IMR-90 (cell line): ENCODE measurements around the gene RIF1. TPM values are rescaled to one million over a fixed set of nuclear protein-coding genes. Genes with fewer than 3 reads are reported as not detected.

Source experiments
- ATAC-seq: fragments of 200-7000 bp; cut with Tn5 transposase; 2 replicates; pipeline ENCODE4 v1.9.1; 2020; ENCODE audit warnings: low read depth, mild to moderate bottlenecking, moderate library complexity
- BruUV-seq: library from RNA; stranded (reverse); fragments of 400-500 nt; replicated peaks from 2 replicates; lab custom pipeline; 2021; lab: Mats Ljungman, UMichigan
- CTCF ChIA-PET: fragments of 300-600 bp; formaldehyde crosslinking; extraction: SDS; loops from one replicate; lab custom pipeline; 2021; ENCODE audit warnings: antibody characterized with exemption; lab: Yijun Ruan, JAX
- POLR2A ChIA-PET: fragments of 300-600 bp; sonication (Branson Sonifier 250); formaldehyde crosslinking; loops from one replicate; lab custom pipeline; 2022; ENCODE audit warnings: antibody characterized with exemption; ENCODE audit not compliant: unreplicated experiment; lab: Charles Lee
- DNase-seq: peaks from one replicate; pipeline ENCODE4 v3.0.0; 2013
- H2AFZ ChIP-seq: replicated peaks from 2 replicates; pipeline ENCODE3; 2013; ENCODE audit warnings: low read length, mild to moderate bottlenecking; ENCODE audit not compliant: poor library complexity
- H2AK5ac ChIP-seq: 2 replicates; pipeline ENCODE4 v1.6.1; 2013; ENCODE audit warnings: low read depth, low read length, inconsistent platforms
- H2AK9ac ChIP-seq: replicated peaks from 2 replicates; pipeline ENCODE3; 2013; ENCODE audit warnings: mild to moderate bottlenecking, low read depth, low read length, moderate library complexity; ENCODE audit not compliant: poor library complexity
- H2BK120ac ChIP-seq: 2 replicates; pipeline ENCODE4 v1.6.1; 2013; ENCODE audit warnings: low read depth, low read length, inconsistent platforms
- H2BK15ac ChIP-seq: 3 replicates; pipeline ENCODE4 v1.6.1; 2013; ENCODE audit warnings: low read depth, low read length, inconsistent platforms
- H2BK20ac ChIP-seq: 2 replicates; pipeline ENCODE4 v1.6.1; 2013; ENCODE audit warnings: low read depth, mild to moderate bottlenecking, inconsistent platforms, low read length, moderate library complexity
- H2BK5ac ChIP-seq: 2 replicates; pipeline ENCODE4 v1.6.1; 2013; ENCODE audit warnings: mild to moderate bottlenecking, low read depth, low read length, inconsistent platforms; ENCODE audit not compliant: poor library complexity, severe bottlenecking
- H3K14ac ChIP-seq: replicated peaks from 2 replicates; pipeline ENCODE4 v1.6.1; 2013; ENCODE audit warnings: low read depth, low read length, inconsistent platforms
- H3K18ac ChIP-seq: 2 replicates; pipeline ENCODE4 v1.6.1; 2013; ENCODE audit warnings: low read depth, low read length, control low read depth
- H3K23ac ChIP-seq: 2 replicates; pipeline ENCODE4 v1.6.1; 2013; ENCODE audit warnings: low read depth, low read length, inconsistent platforms
- H3K27ac ChIP-seq: 2 replicates; pipeline ENCODE4 v1.5.1; 2013; ENCODE audit warnings: mild to moderate bottlenecking, control low read depth, low read length; ENCODE audit not compliant: insufficient read depth
- H3K27me3 ChIP-seq: 2 replicates; pipeline ENCODE4 v1.6.1; 2013; ENCODE audit warnings: low read length; ENCODE audit not compliant: control insufficient read depth, insufficient read depth
- H3K36me3 ChIP-seq: 2 replicates; pipeline ENCODE4 v1.6.1; 2013; ENCODE audit warnings: low read length, mixed read lengths; ENCODE audit not compliant: control insufficient read depth, insufficient read depth
- H3K4ac ChIP-seq: 2 replicates; pipeline ENCODE4 v1.6.1; 2013; ENCODE audit warnings: low read depth, low read length, inconsistent platforms
- H3K4me1 ChIP-seq: 2 replicates; pipeline ENCODE4 v1.6.1; 2013; ENCODE audit warnings: low read length, mixed read lengths; ENCODE audit not compliant: control insufficient read depth, insufficient read depth
- H3K4me2 ChIP-seq: 2 replicates; pipeline ENCODE4 v1.6.1; 2013; ENCODE audit warnings: low read depth, mild to moderate bottlenecking, control low read depth, low read length, moderate library complexity
- H3K4me3 ChIP-seq: 2 replicates; pipeline ENCODE4 v1.5.1; 2013; ENCODE audit warnings: low read depth, mild to moderate bottlenecking, control low read depth, low read length, moderate library complexity; ENCODE audit not compliant: insufficient read depth
- H3K56ac ChIP-seq: 2 replicates; pipeline ENCODE4 v1.6.1; 2013; ENCODE audit warnings: low read length, inconsistent platforms; ENCODE audit not compliant: insufficient read depth; ENCODE audit errors: extremely low read depth
- H3K79me1 ChIP-seq, 2 experiments: 2 replicates each; pipeline ENCODE4 v1.6.1; 2013; ENCODE audit warnings: low read length in 2 of 2, inconsistent platforms in 1 of 2, low read depth in 1 of 2
- H3K9ac ChIP-seq: 2 replicates; pipeline ENCODE4 v1.6.1; 2013; ENCODE audit warnings: low read depth, low read length, control low read depth
- H3K9me1 ChIP-seq: 2 replicates; pipeline ENCODE4 v1.6.1; 2013; ENCODE audit warnings: low read length, inconsistent platforms; ENCODE audit not compliant: insufficient read depth
- H3K9me3 ChIP-seq: 2 replicates; pipeline ENCODE4 v1.6.1; 2013; ENCODE audit warnings: low read length; ENCODE audit not compliant: control insufficient read depth, insufficient read depth
- H4K20me1 ChIP-seq: 2 replicates; pipeline ENCODE4 v1.6.1; 2013; ENCODE audit warnings: low read length, inconsistent platforms; ENCODE audit not compliant: insufficient read depth
- H4K5ac ChIP-seq: 2 replicates; pipeline ENCODE4 v1.6.1; 2013; ENCODE audit warnings: mild to moderate bottlenecking, low read depth, low read length, control low read depth
- H4K8ac ChIP-seq, 2 experiments: 2 replicates each; pipeline ENCODE4 v1.6.1; 2013; ENCODE audit warnings: low read depth in 2 of 2, low read length in 2 of 2, control low read depth in 1 of 2, inconsistent platforms in 1 of 2
- H4K91ac ChIP-seq: 2 replicates; pipeline ENCODE4 v1.6.1; 2013; ENCODE audit warnings: low read depth, low read length, inconsistent platforms; ENCODE audit not compliant: insufficient read depth
- CEBPB ChIP-seq: IDR thresholded peaks from 2 replicates; pipeline ENCODE4 v1.6.1; 2012; ENCODE audit warnings: low read depth, low read length, improper control_type of control experiment
- MAZ ChIP-seq: IDR thresholded peaks from 2 replicates; pipeline ENCODE4 v1.6.1; 2012; ENCODE audit warnings: low read depth, mild to moderate bottlenecking, low read length, improper control_type of control experiment, moderate library complexity, borderline replicate concordance
- WGBS, 2 experiments: methylation state at CpG; one replicate each; pipeline versions ENCODE4 v1.1.5 to v1.1.7; 2013; ENCODE audit warnings: missing lambda C conversion rate in 2 of 2; ENCODE audit not compliant: insufficient read length in 1 of 2; ENCODE audit errors: extremely low coverage in 2 of 2; 5-methylcytosine and 5-hydroxymethylcytosine counted together
- dilution Hi-C: fragments of 300-500 bp; cut with HindIII; formaldehyde crosslinking; loops from one replicate; pipeline ENCODE4 v1.14.3; 2018; ENCODE audit warnings: low sequenced_read_pairs; ENCODE audit not compliant: unreplicated experiment
- in situ Hi-C: fragments of 300-500 bp; cut with MboI; formaldehyde crosslinking; loops from 3 replicates; pipeline ENCODE4 v1.14.3; 2019; ENCODE audit warnings: low sequenced_read_pairs, inconsistent platforms, mixed read lengths
- intact Hi-C: fragments of 100-400 bp; cut with micrococcal nuclease; formaldehyde crosslinking; loops from 2 replicates; pipeline ENCODE4 v1.10.0; 2022
- polyA plus RNA-seq, 3 experiments: library from polyadenylated mRNA; depleted of rRNA; stranded (reverse); fragments of >200 nt; gene quantifications; 2 replicates each; pipeline ENCODE4 v1.2.3, GENCODE V29; 2012; ENCODE audit warnings: low replicate concordance in 1 of 3
- total RNA-seq: library from RNA; depleted of rRNA; stranded (reverse); fragments of >200 nt; gene quantifications from 2 replicates; pipeline ENCODE4 v1.2.3, GENCODE V29; 2012

Gene RIF1
- total and polyA plus RNA-seq, 2 of the 4 experiments (the other 2 are of a cell fraction): 4.3 to 43.9 TPM

- no peaks in the 10 kb centered on the region for H4K20me1 ChIP-seq
- ChIA-PET CTCF (no interaction called here), POLR2A (no interaction called here)
- peak overlapping the region; percentile 98 for H4K5ac ChIP-seq
- H3K18ac ChIP-seq: peak overlapping the region; percentile 97
- DNase-seq: peak; percentile 65
- H3K27me3 ChIP-seq: no peaks in the 10 kb centered on the region
- peak overlapping the region; percentile 59 to 89 for H4K8ac ChIP-seq
- H2BK20ac ChIP-seq: peak overlapping the region; percentile 61; the same call in 1 of the 2 replicates
- in situ Hi-C loops (no loop called here), intact Hi-C loops (loop anchor here (1.0 kb wide), 1 partner anchor 120 kb away; the partner anchor contains the start of gene RBM43), dilution Hi-C loops (no loop called here)
- peak overlapping the region; percentile 76 for H4K91ac ChIP-seq
- peak overlapping the region; percentile 67; the same call in 1 of the 2 replicates for H3K27ac ChIP-seq
- no TSS peak for BruUV-seq
- no peak overlapping the region; the same call in 1 of the 2 replicates for H3K4me2 ChIP-seq
- H3K4ac ChIP-seq: peak overlapping the region; percentile 89
- H3K14ac ChIP-seq: peak overlapping the region; percentile 81
- ATAC-seq: peak; percentile 60
- H3K56ac ChIP-seq: no peak overlapping the region
- peak overlapping the region; percentile 84; the same call in 1 of the 3 replicates for H2BK15ac ChIP-seq
- peak overlapping the region; percentile 48 for H2AK9ac ChIP-seq
- no peaks in the 10 kb centered on the region for H3K9me3 ChIP-seq
- H3K36me3 ChIP-seq: no peaks in the 10 kb centered on the region
- TF ChIP-seq CEBPB: peak; percentile 84
- no peak for TF ChIP-seq MAZ
- H3K9me1 ChIP-seq: no peaks in the 10 kb centered on the region; the same call in 1 of the 2 replicates
- peak overlapping the region; percentile 83 for H2AFZ ChIP-seq
- no peak overlapping the region for H3K4me3 ChIP-seq
- H2BK120ac ChIP-seq: peak overlapping the region; percentile 79; the same call in 1 of the 2 replicates
- H3K23ac ChIP-seq: peak overlapping the region; percentile 64; the same call in 1 of the 2 replicates
- peak overlapping the region; percentile 60 for H2AK5ac ChIP-seq
- H3K4me1 ChIP-seq: peaks cover 4% of the 10 kb centered on the region
- WGBS, 2 experiments: no CpG with 5 or more reads among the region's 2 CpGs
- H3K9ac ChIP-seq: no peak overlapping the region
- peak overlapping the region; percentile 36 for H2BK5ac ChIP-seq
- no peaks in the 10 kb centered on the region for H3K79me1 ChIP-seq
Measured at GRCh38 chr2:151381266-151381665, 28.4 kb upstream of the RIF1 start.
